ENCODE measurements around the gene WFDC12. TPM values are rescaled to one million over a fixed set of nuclear protein-coding genes. Genes with fewer than 3 reads are reported as not detected.

Gene WFDC12
- total RNA-seq, 1 donor from 2014 or later, result not detected

DNA sequence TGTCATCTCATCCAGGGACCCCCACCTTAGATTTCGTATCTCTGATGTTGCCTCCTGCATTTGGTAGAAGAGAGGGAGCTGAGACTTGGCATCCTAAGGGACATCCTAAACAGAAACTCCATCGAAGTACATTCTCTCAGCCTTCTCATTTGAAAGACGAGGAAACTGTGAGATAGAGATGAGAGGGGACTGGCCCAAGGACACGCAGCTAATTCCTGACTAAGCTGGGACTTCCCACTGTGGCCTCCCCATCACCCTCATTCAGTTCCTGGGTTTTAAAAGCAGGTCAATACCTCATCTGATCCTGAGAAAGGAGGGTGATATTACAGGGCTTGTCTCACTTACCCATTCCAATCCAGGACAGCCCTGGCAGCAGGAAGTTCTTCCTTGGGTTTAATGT lies 8.4 kb downstream of the WFDC12 start:
- TF ChIP-seq, protein P1, sequence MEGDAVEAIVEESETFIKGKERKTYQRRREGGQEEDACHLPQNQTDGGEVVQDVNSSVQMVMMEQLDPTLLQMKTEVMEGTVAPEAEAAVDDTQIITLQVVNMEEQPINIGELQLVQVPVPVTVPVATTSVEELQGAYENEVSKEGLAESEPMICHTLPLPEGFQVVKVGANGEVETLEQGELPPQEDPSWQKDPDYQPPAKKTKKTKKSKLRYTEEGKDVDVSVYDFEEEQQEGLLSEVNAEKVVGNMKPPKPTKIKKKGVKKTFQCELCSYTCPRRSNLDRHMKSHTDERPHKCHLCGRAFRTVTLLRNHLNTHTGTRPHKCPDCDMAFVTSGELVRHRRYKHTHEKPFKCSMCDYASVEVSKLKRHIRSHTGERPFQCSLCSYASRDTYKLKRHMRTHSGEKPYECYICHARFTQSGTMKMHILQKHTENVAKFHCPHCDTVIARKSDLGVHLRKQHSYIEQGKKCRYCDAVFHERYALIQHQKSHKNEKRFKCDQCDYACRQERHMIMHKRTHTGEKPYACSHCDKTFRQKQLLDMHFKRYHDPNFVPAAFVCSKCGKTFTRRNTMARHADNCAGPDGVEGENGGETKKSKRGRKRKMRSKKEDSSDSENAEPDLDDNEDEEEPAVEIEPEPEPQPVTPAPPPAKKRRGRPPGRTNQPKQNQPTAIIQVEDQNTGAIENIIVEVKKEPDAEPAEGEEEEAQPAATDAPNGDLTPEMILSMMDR (IDR thresholded peaks at IDR 0.05; ENCODE audit: unreplicated experiment), result no peak
- Mint-ChIP-seq H3K9me3 (ENCODE audit: unreplicated experiment) (no peaks in the 10 kb centered on the region), H3K27ac (ENCODE audit: unreplicated experiment) (no peak overlapping the region), H3K4me1 (ENCODE audit: unreplicated experiment) (peaks cover 2% of the 10 kb centered on the region), H3K36me3 (ENCODE audit: low read depth, unreplicated experiment) (no peaks in the 10 kb centered on the region), H3K4me3 (ENCODE audit: unreplicated experiment) (no peak overlapping the region), H3K27me3 (ENCODE audit: unreplicated experiment) (peaks cover 8% of the 10 kb centered on the region)
- DNase-seq (ENCODE audit: low spot score), result no peak

DNA sequence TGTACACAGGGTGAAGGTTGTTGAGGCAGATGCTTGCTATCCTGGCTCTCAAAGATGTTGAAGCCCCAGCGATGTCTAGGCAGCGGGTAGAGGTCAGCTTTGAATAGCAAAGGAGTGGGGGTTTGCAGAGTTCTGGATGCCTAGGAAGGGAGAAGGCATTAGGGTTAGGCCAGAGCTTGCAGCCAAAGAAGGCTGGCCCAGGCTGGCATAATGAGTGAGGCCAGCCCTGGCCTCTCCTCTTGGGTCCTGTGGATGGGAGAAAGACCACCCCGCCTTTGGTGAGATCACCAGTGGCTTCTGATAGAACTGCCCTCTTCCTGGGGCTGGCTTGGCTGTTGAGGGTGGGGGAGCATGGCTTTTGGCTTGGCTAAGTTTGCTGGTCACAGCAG lies 8.9 kb downstream of the WFDC12 start:
- no peak overlapping the region for H3K4me3 Mint-ChIP-seq (ENCODE audit: unreplicated experiment)
- no peaks in the 10 kb centered on the region for H3K36me3 Mint-ChIP-seq (ENCODE audit: low read depth, unreplicated experiment)
- no peak for DNase-seq (ENCODE audit: low spot score)
- H3K4me1 Mint-ChIP-seq (ENCODE audit: unreplicated experiment), result peaks cover 2% of the 10 kb centered on the region
- H3K27me3 Mint-ChIP-seq (ENCODE audit: unreplicated experiment), result peaks cover 8% of the 10 kb centered on the region
- no peak overlapping the region for H3K27ac Mint-ChIP-seq (ENCODE audit: unreplicated experiment)
- no peaks in the 10 kb centered on the region for H3K9me3 Mint-ChIP-seq (ENCODE audit: unreplicated experiment)
- TF ChIP-seq, protein P1 (IDR thresholded peaks at IDR 0.05; ENCODE audit: unreplicated experiment), result no peak

DNA sequence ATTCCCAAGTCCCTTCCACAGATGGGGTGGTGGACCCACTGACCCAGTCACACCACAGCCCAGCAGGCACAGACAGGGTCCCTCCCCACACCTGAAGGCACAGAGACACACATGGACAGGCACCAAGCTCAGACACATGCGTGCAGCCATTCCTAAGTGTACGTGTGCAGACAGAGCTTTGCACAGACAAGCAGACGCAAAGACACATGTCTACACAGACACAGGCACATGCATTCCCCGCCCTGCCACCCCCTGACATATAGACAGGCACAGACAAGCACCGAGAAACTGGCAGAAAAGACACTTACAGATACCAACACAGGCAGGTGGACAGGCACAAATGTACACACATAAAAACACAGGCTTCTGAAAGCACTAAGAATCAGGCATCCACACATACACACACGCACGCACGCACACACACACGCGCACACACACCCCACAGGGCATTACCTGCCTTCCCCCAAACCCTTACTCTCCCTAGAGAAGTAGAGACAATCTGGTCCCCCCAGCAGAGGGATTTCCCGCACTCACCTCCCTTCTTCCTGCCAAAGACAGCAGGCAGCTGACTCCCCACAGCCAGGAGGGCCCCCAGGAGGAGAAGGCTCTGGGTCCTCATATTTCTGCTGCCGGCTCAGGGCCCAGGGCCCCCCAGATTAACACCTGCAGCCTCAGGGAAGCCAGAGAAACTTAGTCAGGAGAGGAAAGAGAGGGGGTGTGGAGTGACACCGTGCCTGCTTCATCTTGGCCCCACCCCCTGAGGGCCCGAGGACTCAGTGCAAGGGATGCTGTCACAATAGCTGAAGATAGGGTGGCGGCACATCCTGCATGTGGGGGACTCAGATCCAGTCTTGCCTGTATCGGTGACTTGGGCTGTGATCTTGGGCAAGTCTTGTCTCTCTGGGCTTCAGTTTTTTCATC lies 9.5 kb downstream of the WFDC12 start, which contains the start of gene WFDC5:
Gene WFDC5, minus strand, starts transcription at position 710 of the 921 bp plus-strand sequence. Its CDS starts 91 bp downstream, at position 619.
- no peaks in the 10 kb centered on the region for H3K36me3 Mint-ChIP-seq (ENCODE audit: low read depth, unreplicated experiment)
- peak within 1 kb of the TSS; percentile 27 for H3K27ac Mint-ChIP-seq (ENCODE audit: unreplicated experiment)
- TF ChIP-seq, protein P1 (IDR thresholded peaks at IDR 0.05; ENCODE audit: unreplicated experiment), result no peak
- DNase-seq (ENCODE audit: low spot score), result no peak
- no peak within 1 kb of the TSS for H3K4me3 Mint-ChIP-seq (ENCODE audit: unreplicated experiment)
- no peaks in the 10 kb centered on the region for H3K9me3 Mint-ChIP-seq (ENCODE audit: unreplicated experiment)
- peaks cover 2% of the 10 kb centered on the region for H3K4me1 Mint-ChIP-seq (ENCODE audit: unreplicated experiment)
- peaks cover 8% of the 10 kb centered on the region for H3K27me3 Mint-ChIP-seq (ENCODE audit: unreplicated experiment)

DNA sequence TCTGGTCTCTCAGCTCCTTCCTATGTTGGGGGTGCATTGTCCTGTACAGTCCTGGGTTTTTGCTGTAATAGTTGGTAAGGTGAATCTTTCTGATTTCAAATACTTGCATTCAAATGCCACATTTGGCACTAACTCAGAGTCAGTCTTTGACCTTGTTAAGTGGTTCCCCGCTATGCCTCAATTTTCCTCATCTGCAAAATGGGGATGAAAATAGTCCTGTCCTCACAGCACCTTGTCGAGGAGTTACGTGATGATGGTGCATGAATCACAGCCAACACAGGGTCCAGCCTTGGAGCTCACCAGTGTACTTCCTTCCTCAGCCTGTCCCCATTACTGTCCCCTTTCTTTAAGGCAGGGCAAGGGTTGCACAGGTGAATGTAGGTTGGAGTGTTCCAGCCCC lies 10.4 kb downstream of the WFDC12 start:
- peaks cover 2% of the 10 kb centered on the region for H3K4me1 Mint-ChIP-seq (ENCODE audit: unreplicated experiment)
- H3K9me3 Mint-ChIP-seq (ENCODE audit: unreplicated experiment), result no peaks in the 10 kb centered on the region
- peaks cover 11% of the 10 kb centered on the region for H3K27me3 Mint-ChIP-seq (ENCODE audit: unreplicated experiment)
- no peaks in the 10 kb centered on the region for H3K36me3 Mint-ChIP-seq (ENCODE audit: low read depth, unreplicated experiment)
- H3K4me3 Mint-ChIP-seq (ENCODE audit: unreplicated experiment), result no peak overlapping the region
- DNase-seq (ENCODE audit: low spot score), result no peak
- H3K27ac Mint-ChIP-seq (ENCODE audit: unreplicated experiment), result no peak overlapping the region
- TF ChIP-seq, protein P1 (IDR thresholded peaks at IDR 0.05; ENCODE audit: unreplicated experiment), result no peak

DNA sequence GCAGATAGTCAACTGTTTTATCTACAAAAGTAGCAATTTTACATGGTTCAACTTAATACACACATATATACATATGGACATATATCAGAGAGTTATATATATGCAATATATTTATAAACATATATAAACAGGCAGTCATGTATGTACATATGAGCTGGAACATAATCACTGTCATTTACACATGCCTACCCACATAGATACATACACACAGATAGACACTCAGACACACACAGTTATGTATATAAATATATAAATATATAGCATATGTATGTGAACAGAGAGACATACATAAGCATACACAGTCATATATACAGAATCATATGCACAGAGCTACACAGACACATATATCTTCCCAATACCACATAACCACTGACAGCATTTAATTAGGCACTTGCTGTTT lies 11.5 kb downstream of the WFDC12 start:
- Mint-ChIP-seq H3K36me3 (ENCODE audit: low read depth, unreplicated experiment) (no peaks in the 10 kb centered on the region), H3K4me1 (ENCODE audit: unreplicated experiment) (peaks cover 2% of the 10 kb centered on the region), H3K4me3 (ENCODE audit: unreplicated experiment) (no peak overlapping the region), H3K27me3 (ENCODE audit: unreplicated experiment) (peaks cover 11% of the 10 kb centered on the region), H3K27ac (ENCODE audit: unreplicated experiment) (no peak overlapping the region), H3K9me3 (ENCODE audit: unreplicated experiment) (no peaks in the 10 kb centered on the region)
- DNase-seq (ENCODE audit: low spot score), result no peak
- TF ChIP-seq, protein P1 (IDR thresholded peaks at IDR 0.05; ENCODE audit: unreplicated experiment), result no peak
